K562 (cell line): ENCODE data around the gene CACNA2D3. TPM values are rescaled to one million over a fixed set of nuclear protein-coding genes. Genes with fewer than 3 reads are reported as not detected.

Source experiments
- ATAC-seq: fragments of 200-7000 bp; cut with Tn5 transposase; 3 replicates; pipeline ENCODE4 v1.9.1; 2020; ENCODE audit warnings: moderate library complexity
- BruUV-seq: library from RNA; stranded (reverse); fragments of 400-500 nt; replicated peaks from 2 replicates; lab custom pipeline; 2021; lab: Mats Ljungman, UMichigan
- CTCF ChIA-PET: fragments of 300-600 bp; formaldehyde crosslinking; extraction: SDS; loops from one replicate; lab custom pipeline; 2021; ENCODE audit warnings: low intra/inter-chr PET ratio; lab: Yijun Ruan, JAX
- POLR2A ChIA-PET: fragments of 300-600, 350-650 bp; sonication (Branson Sonifier 250); formaldehyde crosslinking; extraction: SDS; loops from one replicate; lab custom pipeline; 2021; ENCODE audit warnings: antibody characterized with exemption, inconsistent platforms; lab: Yijun Ruan, JAX
- DNase-seq, 4 experiments: peaks; one replicate each; pipeline versions ENCODE4 v3.0.0 to v3.0.0-alpha.2; 2011 to 2018; ENCODE audit warnings: low spot score in 3 of 4, mixed read lengths in 3 of 4; ENCODE audit errors: extremely low read depth in 1 of 4
- FAIRE-seq: peaks from 2 replicates; lab custom pipeline; 2011; peaks lifted over from hg19 to GRCh38; lab: Jason Lieb, UNC
- H2AFZ ChIP-seq: 2 replicates; pipeline ENCODE4 v1.6.0; 2011; ENCODE audit warnings: low read depth, low read length, control low read depth, inconsistent platforms
- H3K27ac ChIP-seq: fragments of 200-600 bp; 3 replicates; pipeline ENCODE4 v1.8.0; 2011; ENCODE audit warnings: low read depth, mild to moderate bottlenecking, control low read depth, inconsistent platforms, low read length, moderate library complexity, mixed read lengths; ENCODE audit errors: extremely low read depth
- H3K27me3 ChIP-seq, 2 experiments: fragments of 300-600 bp in 1 of 2; 2 replicates in 1 of 2; 3 replicates in 1 of 2; pipeline versions ENCODE4 v1.6.0 to v1.8.0; 2011; ENCODE audit warnings: inconsistent platforms in 2 of 2, low read length in 2 of 2, mild to moderate bottlenecking in 1 of 2, mixed read lengths in 1 of 2, moderate library complexity in 1 of 2; ENCODE audit not compliant: control insufficient read depth in 2 of 2, insufficient read depth in 2 of 2
- H3K36me3 ChIP-seq: fragments of 300-600 bp; 3 replicates; pipeline ENCODE4 v1.8.0; 2011; ENCODE audit warnings: mild to moderate bottlenecking, low read length, inconsistent platforms; ENCODE audit not compliant: control insufficient read depth, insufficient read depth
- H3K4me1 ChIP-seq, 2 experiments: fragments of 200-600 bp in 1 of 2; replicated peaks in 1 of 2; 2 replicates in 1 of 2; 3 replicates in 1 of 2; pipeline versions ENCODE4 v1.5.1 to v1.8.0; 2011; ENCODE audit warnings: inconsistent platforms in 2 of 2, low read length in 2 of 2, mild to moderate bottlenecking in 1 of 2, mixed read lengths in 1 of 2, moderate library complexity in 1 of 2; ENCODE audit not compliant: control insufficient read depth in 2 of 2, insufficient read depth in 2 of 2
- H3K4me2 ChIP-seq: 2 replicates; pipeline ENCODE4 v1.6.1; 2011; ENCODE audit warnings: low read length, control low read depth, inconsistent platforms, mixed read lengths; ENCODE audit not compliant: insufficient read depth
- H3K4me3 ChIP-seq: fragments of 200-600 bp; sonication (generic), shearing (Covaris generic); 2 replicates; pipeline ENCODE4 v1.5.1; 2016; ENCODE audit warnings: control low read depth, inconsistent platforms
- H3K79me2 ChIP-seq: fragments of 200-600 bp; 3 replicates; pipeline ENCODE4 v1.8.0; 2011; ENCODE audit warnings: low read length, inconsistent platforms; ENCODE audit not compliant: control insufficient read depth, insufficient read depth
- H3K9ac ChIP-seq, 2 experiments: 2 replicates each; pipeline versions ENCODE4 v1.6.0 to v1.6.1; 2011; ENCODE audit warnings: low read depth in 2 of 2, low read length in 2 of 2, control low read depth in 1 of 2, inconsistent platforms in 1 of 2, mild to moderate bottlenecking in 1 of 2, mixed read lengths in 1 of 2; ENCODE audit not compliant: insufficient read depth in 1 of 2
- H3K9me1 ChIP-seq: one replicate; pipeline ENCODE4 v1.6.0; 2011; ENCODE audit warnings: inconsistent platforms, mild to moderate bottlenecking, low read length, moderate library complexity; ENCODE audit not compliant: control insufficient read depth, insufficient read depth
- H3K9me3 ChIP-seq: replicated peaks from 2 replicates; pipeline ENCODE4 v1.5.1; 2011; ENCODE audit warnings: low read depth, low read length, inconsistent platforms; ENCODE audit not compliant: control insufficient read depth, insufficient read depth
- H4K20me1 ChIP-seq: replicated peaks from 2 replicates; pipeline ENCODE4 v1.6.1; 2011; ENCODE audit warnings: low read length, inconsistent platforms, mixed read lengths; ENCODE audit not compliant: control insufficient read depth, insufficient read depth
- LARP7 ChIP-seq: fragments of 450-650 bp; IDR thresholded peaks from 2 replicates; pipeline ENCODE4 v1.6.1; 2016
- NCOA6 ChIP-seq: fragments of 450-650 bp; IDR thresholded peaks from 2 replicates; pipeline ENCODE4 v1.6.1; 2017; ENCODE audit warnings: mild to moderate bottlenecking
- PTTG1 ChIP-seq: fragments of 450-650 bp; IDR thresholded peaks from 2 replicates; pipeline ENCODE4 v1.6.1; 2016; ENCODE audit warnings: low read depth, mild to moderate bottlenecking, missing genetic modification characterization, missing compliant biosample characterization
- SMC3 ChIP-seq: conservative IDR thresholded peaks from 2 replicates; pipeline ENCODE4 v1.6.1; 2011; ENCODE audit warnings: low read depth, low read length, improper control_type of control experiment; ENCODE audit not compliant: insufficient read depth
- TFAM ChIP-seq: fragments of 250-450 bp; sonication (Bioruptor Pico); conservative IDR thresholded peaks from 2 replicates; pipeline ENCODE4 v1.5.0; 2021; ENCODE audit warnings: mild to moderate bottlenecking, moderate library complexity
- WGBS: fragments of 100-300 bp; shearing (Covaris generic); methylation state at CpG from one replicate; pipeline ENCODE4 v1.1.6; 2016; ENCODE audit warnings: low coverage, mixed read lengths; ENCODE audit not compliant: insufficient coverage; ENCODE audit errors: missing lambda C conversion rate; 5-methylcytosine and 5-hydroxymethylcytosine counted together
- in situ Hi-C: fragments of 300-500 bp; cut with MboI; formaldehyde crosslinking; loops from 4 replicates; pipeline ENCODE4 v1.15.0; 2018; ENCODE audit warnings: inconsistent platforms, mixed read lengths
- intact Hi-C: fragments of 100-400 bp; cut with micrococcal nuclease; formaldehyde crosslinking; loops from 2 replicates; pipeline ENCODE4 v1.14.2; 2022
- polyA plus RNA-seq, 8 experiments: library from polyadenylated mRNA; depleted of rRNA in 4 of 8; stranded (reverse) in 5 of 8; unstranded in 3 of 8; fragments of >200 nt; fragmentation: Nextera tagmentation in 2 of 8; fragmentation: Illumina TruSeq in 1 of 8; extraction: Ambion mirVana in 2 of 8; extraction: Trizol in 1 of 8; gene quantifications; 2 replicates each; pipeline versions ENCODE4 v1.2.1 to v1.2.3, GENCODE V29; 2011 to 2014; ENCODE audit warnings: inconsistent platforms in 1 of 8, missing spikeins in 1 of 8
- total RNA-seq, 7 experiments: library from RNA; depleted of rRNA in 6 of 7; stranded (reverse); fragments of >200 nt in 6 of 7; fragmentation: Illumina TruSeq in 2 of 7; extraction: Trizol in 2 of 7; gene quantifications; 2 replicates each; pipeline versions ENCODE4 v1.2.1 to v1.2.3, GENCODE V29; 2011 to 2021; ENCODE audit warnings: low replicate concordance in 1 of 7
- TF ChIP-seq, protein P1 (sequence below): fragments of 200-800 bp; sonication (Bioruptor generic); IDR thresholded peaks from 2 replicates; pipeline ENCODE4 v1.6.1; 2017; ENCODE audit warnings: missing genetic modification characterization, missing compliant biosample characterization

Gene CACNA2D3
- total and polyA plus RNA-seq, 9 of the 15 experiments (the other 6 are each of a cell fraction or from before 2014, with no cell fraction given): 0.01 TPM; not detected in 8

DNA sequence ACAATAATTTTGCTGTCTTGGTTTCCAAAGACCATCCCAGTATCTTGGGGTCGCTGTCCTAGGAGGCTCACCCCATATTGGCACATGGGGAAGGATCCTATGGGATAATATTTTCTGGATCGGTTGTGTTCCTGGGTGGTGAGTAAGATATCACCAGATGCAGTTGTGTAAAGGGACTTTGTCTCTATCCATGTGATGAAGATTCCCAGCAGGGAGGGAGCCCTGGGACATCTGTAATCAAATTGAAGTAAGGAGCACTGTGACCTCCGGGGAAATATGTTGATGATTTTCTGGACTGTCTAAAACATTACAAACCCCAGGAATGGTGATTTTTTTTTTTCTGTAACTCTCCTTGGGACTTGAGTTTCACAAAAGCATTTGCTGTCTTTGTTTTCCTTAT lies 841.7 kb downstream of the CACNA2D3 start:
- H3K9me3 ChIP-seq: no peaks in the 10 kb centered on the region
- WGBS: 8% methylated on average over 3 of the region's 3 CpGs
- H3K9ac ChIP-seq: no peak overlapping the region
- ATAC-seq (no peak), DNase-seq (no peak), FAIRE-seq (no peak)
- intact Hi-C loops (no loop called here), in situ Hi-C loops (no loop called here)
- no peaks in the 10 kb centered on the region for H4K20me1 ChIP-seq
- CTCF ChIA-PET: no interaction called here
- no peak overlapping the region for H3K4me3 ChIP-seq
- TF ChIP-seq, protein P1, sequence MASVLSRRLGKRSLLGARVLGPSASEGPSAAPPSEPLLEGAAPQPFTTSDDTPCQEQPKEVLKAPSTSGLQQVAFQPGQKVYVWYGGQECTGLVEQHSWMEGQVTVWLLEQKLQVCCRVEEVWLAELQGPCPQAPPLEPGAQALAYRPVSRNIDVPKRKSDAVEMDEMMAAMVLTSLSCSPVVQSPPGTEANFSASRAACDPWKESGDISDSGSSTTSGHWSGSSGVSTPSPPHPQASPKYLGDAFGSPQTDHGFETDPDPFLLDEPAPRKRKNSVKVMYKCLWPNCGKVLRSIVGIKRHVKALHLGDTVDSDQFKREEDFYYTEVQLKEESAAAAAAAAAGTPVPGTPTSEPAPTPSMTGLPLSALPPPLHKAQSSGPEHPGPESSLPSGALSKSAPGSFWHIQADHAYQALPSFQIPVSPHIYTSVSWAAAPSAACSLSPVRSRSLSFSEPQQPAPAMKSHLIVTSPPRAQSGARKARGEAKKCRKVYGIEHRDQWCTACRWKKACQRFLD (CRISPR knock-in tag): no peak
- TF ChIP-seq PTTG1 (tag): no peak
- no peak for TF ChIP-seq NCOA6
- H2AFZ ChIP-seq: no peak overlapping the region
- H3K4me1 ChIP-seq: peaks cover 0 to 3% of the 10 kb centered on the region in 2 experiments; a peak in 3 of 5 replicates
- no peaks in the 10 kb centered on the region for H3K36me3 ChIP-seq
- no TSS peak for BruUV-seq
- no peaks in the 10 kb centered on the region for H3K9me1 ChIP-seq
- no peak overlapping the region for H3K4me2 ChIP-seq
- H3K79me2 ChIP-seq: no peaks in the 10 kb centered on the region
- no peak overlapping the region for H3K27ac ChIP-seq
- POLR2A ChIA-PET: no interaction called here
- no peaks in the 10 kb centered on the region for H3K27me3 ChIP-seq

DNA sequence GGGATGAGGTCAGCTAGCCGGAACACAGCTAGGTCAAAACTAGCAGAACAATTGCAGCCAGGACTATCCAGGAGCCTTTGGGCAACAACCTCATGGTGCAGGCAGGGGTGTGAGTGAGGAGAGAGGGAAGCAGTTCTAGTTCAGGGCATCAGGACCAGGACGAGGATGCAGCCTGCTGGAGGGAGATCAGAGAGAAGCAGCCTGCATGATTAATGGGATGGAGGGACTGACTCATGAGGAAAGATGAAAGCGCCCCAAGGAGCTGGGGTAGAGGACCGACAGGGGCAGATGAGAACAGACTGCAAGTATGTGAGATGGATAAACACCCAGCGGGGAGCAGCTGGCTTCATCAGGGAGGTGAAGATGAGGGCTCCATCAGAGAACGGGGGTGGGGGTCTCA lies 843.4 kb downstream of the CACNA2D3 start:
- CTCF ChIA-PET: no interaction called here
- Histone ChIP-seq H3K27ac (no peak overlapping the region), H2AFZ (no peak overlapping the region), H3K9me1 (no peaks in the 10 kb centered on the region), H4K20me1 (no peaks in the 10 kb centered on the region), H3K4me1 (peaks cover 0 to 3% of the 10 kb centered on the region in 2 experiments; a peak in 3 of 5 replicates), H3K9me3 (no peaks in the 10 kb centered on the region), H3K4me3 (no peak overlapping the region), H3K9ac (no peak overlapping the region), H3K36me3 (no peaks in the 10 kb centered on the region), H3K4me2 (no peak overlapping the region), H3K79me2 (no peaks in the 10 kb centered on the region), H3K27me3 (no peaks in the 10 kb centered on the region)
- ATAC-seq (no peak), FAIRE-seq (no peak), DNase-seq (no peak)
- intact Hi-C loops (no loop called here), in situ Hi-C loops (no loop called here)
- 16% methylated on average over 6 of the region's 6 CpGs for WGBS
- POLR2A ChIA-PET: no interaction called here
- BruUV-seq: no TSS peak
- TF ChIP-seq LARP7 (no peak), SMC3 (no peak), TFAM (CRISPR knock-in tag) (no peak)
